ENCODE data around the gene NR5A1.

NR5A1 gene

DNA sequence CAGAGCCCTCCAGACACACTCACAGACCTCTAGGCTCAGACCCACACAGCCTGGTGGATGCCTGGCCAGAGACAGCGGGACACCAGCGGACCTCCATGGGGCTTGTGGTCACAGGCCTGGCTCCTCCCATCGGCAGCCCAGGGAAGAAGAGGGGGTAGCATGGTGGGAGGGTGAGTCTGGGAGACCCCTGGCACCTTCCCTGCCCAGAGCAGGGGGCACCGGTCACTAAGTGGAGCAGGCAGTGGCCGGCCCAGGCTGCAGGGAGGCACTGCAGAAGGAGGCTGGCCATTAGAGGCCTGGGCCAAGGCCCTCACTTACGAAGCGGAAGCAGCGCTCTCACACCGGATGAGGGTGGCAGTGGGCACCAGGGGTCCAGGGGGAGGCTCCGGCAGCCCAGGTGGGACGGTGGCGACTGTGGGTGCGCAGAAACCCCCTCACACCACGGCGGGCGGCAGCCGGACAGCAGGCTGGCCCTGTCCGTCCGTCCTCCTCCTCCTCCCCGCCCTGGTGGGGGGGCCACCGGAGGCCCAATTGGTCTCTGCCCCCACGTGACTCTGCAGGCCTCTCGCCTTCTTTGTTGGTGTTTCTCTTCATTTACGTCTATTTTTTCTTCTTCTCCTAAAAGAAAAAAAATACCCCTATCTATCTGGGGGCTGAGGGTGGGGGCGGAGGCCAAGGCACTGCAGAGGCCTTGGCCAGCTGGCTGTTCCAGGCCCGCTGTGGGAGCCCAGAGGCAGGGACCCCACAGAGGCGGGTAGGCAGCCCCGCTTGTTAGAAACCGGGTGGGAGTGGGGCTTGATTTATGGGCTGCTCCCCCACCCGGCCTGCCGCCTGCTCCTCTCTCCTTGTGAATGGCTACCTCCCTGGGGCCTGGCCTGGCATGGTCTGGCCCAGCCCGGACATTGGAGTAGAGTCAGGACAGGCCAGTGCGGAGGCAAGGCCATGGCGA is at the start of gene NR5A1:
TSS of gene NR5A1 (minus strand) at position 469 of the 949 bp plus-strand sequence. CDS start 4,004 bp downstream, outside the sequence.
- TF ChIP-seq ZNF565 (CRISPR knock-in tag; conservative IDR thresholded peaks at IDR 0.05; ENCODE audit: low read depth) (no peak), TSHZ2 (CRISPR knock-in tag; IDR thresholded peaks at IDR 0.05) (no peak), OSR1 (CRISPR knock-in tag; IDR thresholded peaks at IDR 0.05) (no peak), SNAI2 (CRISPR knock-in tag; IDR thresholded peaks at IDR 0.05) (no peak), ZC3H10 (CRISPR knock-in tag; IDR thresholded peaks at IDR 0.05) (no peak), ZNF70 (CRISPR knock-in tag; IDR thresholded peaks at IDR 0.05) (no peak), RARB (CRISPR knock-in tag; IDR thresholded peaks at IDR 0.05) (no peak), TOX (CRISPR knock-in tag; IDR thresholded peaks at IDR 0.05; ENCODE audit: borderline replicate concordance) (no peak), ZFP30 (CRISPR knock-in tag; IDR thresholded peaks at IDR 0.05) (no peak), TCF4 (CRISPR knock-in tag; IDR thresholded peaks at IDR 0.05; ENCODE audit: borderline replicate concordance) (no peak), POU6F1 (CRISPR knock-in tag; IDR thresholded peaks at IDR 0.05; ENCODE audit: borderline replicate concordance, low read depth) (no peak), ZFP3 (CRISPR knock-in tag; IDR thresholded peaks at IDR 0.05) (no peak), CSRNP3 (CRISPR knock-in tag; IDR thresholded peaks at IDR 0.05) (no peak)
- TF ChIP-seq, protein P1, sequence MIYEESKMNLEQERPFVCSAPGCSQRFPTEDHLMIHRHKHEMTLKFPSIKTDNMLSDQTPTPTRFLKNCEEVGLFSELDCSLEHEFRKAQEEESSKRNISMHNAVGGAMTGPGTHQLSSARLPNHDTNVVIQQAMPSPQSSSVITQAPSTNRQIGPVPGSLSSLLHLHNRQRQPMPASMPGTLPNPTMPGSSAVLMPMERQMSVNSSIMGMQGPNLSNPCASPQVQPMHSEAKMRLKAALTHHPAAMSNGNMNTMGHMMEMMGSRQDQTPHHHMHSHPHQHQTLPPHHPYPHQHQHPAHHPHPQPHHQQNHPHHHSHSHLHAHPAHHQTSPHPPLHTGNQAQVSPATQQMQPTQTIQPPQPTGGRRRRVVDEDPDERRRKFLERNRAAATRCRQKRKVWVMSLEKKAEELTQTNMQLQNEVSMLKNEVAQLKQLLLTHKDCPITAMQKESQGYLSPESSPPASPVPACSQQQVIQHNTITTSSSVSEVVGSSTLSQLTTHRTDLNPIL (CRISPR knock-in tag; IDR thresholded peaks at IDR 0.05; ENCODE audit: low read depth) = no peak
- no peak for ATAC-seq

DNA sequence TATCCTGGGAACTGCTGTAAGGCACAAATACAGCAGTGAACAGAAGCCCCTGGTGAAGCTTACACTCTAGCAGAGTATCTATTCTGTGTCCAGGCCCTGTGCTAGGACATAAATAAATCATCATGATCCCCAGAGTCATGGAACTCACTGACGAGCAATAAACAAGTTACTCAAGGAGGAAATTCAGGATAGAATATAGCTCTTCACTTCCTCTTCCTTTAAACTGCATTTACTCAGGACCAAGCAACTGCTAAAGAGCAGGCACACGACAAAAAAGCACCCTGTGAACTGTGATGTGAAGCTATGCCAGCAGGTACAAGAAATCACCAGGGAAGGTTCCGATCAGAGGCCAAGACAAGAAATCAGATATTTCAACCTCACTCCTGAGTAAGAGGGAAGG is 47.8 kb upstream of the NR5A1 start:
- ATAC-seq = no peak
- TF ChIP-seq ISL1 (CRISPR knock-in tag; IDR thresholded peaks at IDR 0.05) (no peak), CSDC2 (CRISPR knock-in tag; IDR thresholded peaks at IDR 0.05) (no peak), SNAI2 (CRISPR knock-in tag; IDR thresholded peaks at IDR 0.05) (no peak), ZFP30 (CRISPR knock-in tag; IDR thresholded peaks at IDR 0.05) (no peak), TSHZ2 (CRISPR knock-in tag; IDR thresholded peaks at IDR 0.05) (no peak), POU6F1 (CRISPR knock-in tag; IDR thresholded peaks at IDR 0.05; ENCODE audit: borderline replicate concordance, low read depth) (no peak), ZFP3 (CRISPR knock-in tag; IDR thresholded peaks at IDR 0.05) (no peak), ESRRG (CRISPR knock-in tag; IDR thresholded peaks at IDR 0.05) (no peak), ZNF565 (CRISPR knock-in tag; conservative IDR thresholded peaks at IDR 0.05; ENCODE audit: low read depth) (no peak), BACH2 (CRISPR knock-in tag; IDR thresholded peaks at IDR 0.05; ENCODE audit: borderline replicate concordance) (no peak), ARNTL (CRISPR knock-in tag; IDR thresholded peaks at IDR 0.05; ENCODE audit: borderline replicate concordance, low read depth) (no peak), ZC3H10 (CRISPR knock-in tag; IDR thresholded peaks at IDR 0.05) (no peak), RARB (CRISPR knock-in tag; IDR thresholded peaks at IDR 0.05) (no peak), TOX (CRISPR knock-in tag; IDR thresholded peaks at IDR 0.05; ENCODE audit: borderline replicate concordance) (no peak), TCF4 (CRISPR knock-in tag; IDR thresholded peaks at IDR 0.05; ENCODE audit: borderline replicate concordance) (no peak), GLIS3 (CRISPR knock-in tag; IDR thresholded peaks at IDR 0.05) (no peak), ZNF70 (CRISPR knock-in tag; IDR thresholded peaks at IDR 0.05) (no peak), CSRNP3 (CRISPR knock-in tag; IDR thresholded peaks at IDR 0.05) (no peak), ZNF8 (CRISPR knock-in tag; IDR thresholded peaks at IDR 0.05) (no peak), PPARA (CRISPR knock-in tag; IDR thresholded peaks at IDR 0.05; ENCODE audit: borderline replicate concordance) (no peak)
